Measurements from ENCODE around the gene MAML3.

GRCh38 chr4:139956507-139957017, 197.4 kb downstream of the MAML3 start:
- TF ChIP-seq CTCF (IDR thresholded peaks at IDR 0.05 in 8 of 11, conservative IDR thresholded peaks at IDR 0.05 in 3 of 11) (no peak), POLR2AphosphoS5 (IDR thresholded peaks at IDR 0.05) (no peak), POLR2A (IDR thresholded peaks at IDR 0.05) (no peak)

All from spleen (tissue), 7 donors.